ENCODE measurements around the gene FLNB.

FLNB gene

DNA sequence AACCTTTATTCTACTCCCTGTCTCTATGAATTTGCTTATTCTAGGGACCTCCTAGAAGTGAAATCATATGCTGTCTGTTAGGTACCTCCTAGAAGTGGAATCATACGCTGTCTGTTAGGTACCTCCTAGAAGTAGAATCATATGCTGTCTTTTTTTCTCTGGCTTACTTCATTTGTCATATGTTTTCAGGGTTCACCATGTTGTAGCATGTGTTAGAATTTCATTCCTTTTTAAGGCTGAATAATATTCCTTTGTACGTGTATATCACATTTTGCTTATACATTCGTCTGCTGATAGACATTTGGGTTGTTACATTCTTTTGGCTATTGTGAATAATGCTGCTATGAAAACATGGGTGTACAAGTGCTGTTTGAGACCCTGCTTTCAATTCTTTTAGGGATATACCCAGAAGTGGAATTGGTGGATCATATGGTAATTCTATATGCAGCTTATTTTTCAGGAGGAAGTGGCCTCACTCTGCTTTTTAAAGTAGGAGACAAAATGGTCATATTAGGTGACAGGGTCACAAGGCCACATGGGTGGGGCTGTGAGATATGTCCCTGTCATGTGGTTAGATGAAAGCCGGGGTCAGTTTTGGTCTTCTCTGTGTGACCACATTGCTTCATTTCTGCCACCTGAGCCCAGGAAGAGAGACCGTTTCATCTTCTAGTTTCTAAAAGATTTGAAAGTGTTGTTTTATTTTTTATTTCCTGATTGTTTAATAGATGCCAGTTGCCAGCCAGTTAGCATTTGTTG, 76.7 kb downstream of the FLNB start:
- peak; percentile 20 to 43 for DNase-seq

GRCh38 chr3:58085616-58086015, 77.4 kb downstream of the FLNB start:
- DNase-seq: no peak

DNA sequence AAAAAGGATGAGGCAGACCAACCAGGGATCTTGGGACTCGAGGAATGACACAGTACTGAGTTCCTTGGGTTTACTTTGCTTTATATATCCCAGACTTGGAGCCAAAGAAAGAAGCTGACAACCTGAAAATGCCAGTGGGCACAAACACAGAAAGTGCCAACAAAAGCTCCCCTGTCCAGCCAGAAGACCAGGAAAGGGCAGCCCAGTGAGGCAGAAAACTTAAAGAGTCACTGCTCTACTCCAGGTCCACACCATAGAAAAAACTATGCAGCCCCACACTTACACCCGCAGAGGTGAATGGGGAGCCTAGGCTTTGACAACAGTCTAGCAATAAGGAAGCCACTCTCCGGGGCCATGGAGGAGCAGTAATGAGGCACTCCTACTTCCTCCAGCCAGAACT, 80.3 kb downstream of the FLNB start:
- DNase-seq: no peak

DNA sequence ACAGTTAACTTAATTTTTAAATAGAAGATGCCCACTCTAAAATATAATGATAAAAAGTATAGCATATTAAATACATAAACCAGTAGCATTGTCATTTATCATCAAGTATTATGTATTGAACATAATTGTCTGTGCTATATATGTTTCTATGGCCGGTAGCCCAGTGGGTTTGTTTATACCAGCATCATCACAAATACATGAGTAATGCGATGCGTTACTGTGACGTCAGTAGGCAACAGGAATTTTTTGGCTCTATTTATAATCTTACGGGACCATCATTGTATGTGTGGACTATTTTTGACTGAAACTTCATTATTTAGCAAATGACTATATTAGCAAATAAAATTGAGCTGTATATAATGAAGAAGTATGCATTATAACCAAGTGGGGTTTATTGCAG, 82.1 kb downstream of the FLNB start:
- no peak for DNase-seq

DNA sequence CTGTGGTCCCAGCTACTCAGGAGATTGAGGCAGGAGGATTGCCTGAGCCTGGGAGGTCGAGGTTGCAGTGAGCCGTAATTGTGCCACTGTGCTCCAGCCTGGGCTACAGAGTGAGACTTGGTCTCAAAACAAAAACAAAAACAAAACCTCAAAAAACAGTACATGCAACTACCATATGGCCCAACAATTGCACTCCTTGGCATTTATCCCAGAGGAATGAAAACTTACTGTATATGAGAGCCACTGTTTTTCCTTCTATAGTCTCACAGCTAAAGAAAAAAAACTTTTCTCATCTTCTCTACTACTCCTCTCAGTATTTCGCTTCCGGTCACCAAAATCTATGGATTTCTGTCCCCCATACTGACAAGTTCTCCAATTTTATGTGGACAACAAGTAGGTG, 84.3 kb downstream of the FLNB start:
- no peak for DNase-seq

- peak; percentile 45 to 75 for DNase-seq
These were observed 85.5 kb downstream of the FLNB start for GRCh38 chr3:58093574-58094195.

- DNase-seq: no peak
These were observed 86.4 kb downstream of the FLNB start for GRCh38 chr3:58094657-58095056.

- DNase-seq: no peak
These were observed 87.4 kb downstream of the FLNB start for GRCh38 chr3:58095603-58096138.

DNA sequence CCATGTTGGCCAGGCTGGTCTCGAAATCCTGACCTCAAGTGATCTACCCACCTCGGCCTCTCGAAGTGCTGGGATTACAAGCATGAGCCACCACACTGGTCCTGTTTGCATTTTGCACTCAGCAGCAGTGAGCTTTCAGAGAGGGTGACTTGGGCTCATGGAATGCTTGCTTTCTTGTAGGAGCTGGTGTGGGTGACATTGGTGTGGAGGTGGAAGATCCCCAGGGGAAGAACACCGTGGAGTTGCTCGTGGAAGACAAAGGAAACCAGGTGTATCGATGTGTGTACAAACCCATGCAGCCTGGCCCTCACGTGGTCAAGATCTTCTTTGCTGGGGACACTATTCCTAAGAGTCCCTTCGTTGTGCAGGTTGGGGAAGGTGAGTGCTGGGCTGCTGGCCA, 90.3 kb downstream of the FLNB start:
- DNase-seq: no peak

GRCh38 chr3:58099865-58100264, 91.6 kb downstream of the FLNB start:
- no peak for DNase-seq

DNA sequence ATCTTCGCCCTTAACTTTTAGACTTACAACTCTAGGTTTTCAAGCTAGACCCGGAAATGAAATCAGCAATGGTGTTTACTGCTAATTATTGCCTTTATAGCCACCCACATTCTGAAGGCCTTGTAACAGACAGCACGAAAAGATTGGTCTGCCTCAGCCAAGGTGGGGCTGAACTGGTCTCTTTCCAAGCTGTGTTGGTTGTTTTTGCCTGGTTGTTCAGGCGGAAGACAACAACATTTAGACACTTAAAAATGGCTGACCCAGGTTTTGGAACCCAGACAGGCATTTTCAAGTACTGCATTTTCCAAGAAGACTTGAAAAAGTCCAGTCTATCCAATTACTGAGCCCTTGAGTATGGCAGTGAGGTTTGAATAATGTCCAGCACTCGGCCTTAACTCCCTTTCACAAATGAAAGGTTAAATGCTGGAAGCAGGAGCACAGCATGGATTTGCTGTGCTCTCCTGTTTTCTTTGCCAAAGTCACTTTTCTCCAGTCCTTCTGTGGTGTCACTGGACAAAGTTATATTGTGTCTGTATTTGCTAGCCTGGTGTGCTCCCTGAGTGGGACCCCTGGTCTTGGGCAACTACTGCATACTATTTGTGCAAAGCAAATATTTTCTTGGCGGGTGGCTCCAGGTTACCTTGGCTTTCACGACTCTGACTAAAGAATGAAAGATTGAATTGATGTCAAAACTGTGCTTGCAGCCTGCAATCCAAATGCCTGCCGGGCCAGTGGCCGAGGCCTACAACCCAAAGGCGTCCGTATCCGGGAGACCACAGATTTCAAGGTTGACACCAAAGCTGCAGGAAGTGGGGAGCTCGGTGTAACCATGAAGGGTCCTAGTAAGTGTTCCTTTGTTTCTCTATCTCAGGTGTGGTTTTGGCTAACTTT, 93.5 kb downstream of the FLNB start:
- no peak for DNase-seq

GRCh38 chr3:58102390-58102750, 94.1 kb downstream of the FLNB start:
- DNase-seq: no peak

DNA sequence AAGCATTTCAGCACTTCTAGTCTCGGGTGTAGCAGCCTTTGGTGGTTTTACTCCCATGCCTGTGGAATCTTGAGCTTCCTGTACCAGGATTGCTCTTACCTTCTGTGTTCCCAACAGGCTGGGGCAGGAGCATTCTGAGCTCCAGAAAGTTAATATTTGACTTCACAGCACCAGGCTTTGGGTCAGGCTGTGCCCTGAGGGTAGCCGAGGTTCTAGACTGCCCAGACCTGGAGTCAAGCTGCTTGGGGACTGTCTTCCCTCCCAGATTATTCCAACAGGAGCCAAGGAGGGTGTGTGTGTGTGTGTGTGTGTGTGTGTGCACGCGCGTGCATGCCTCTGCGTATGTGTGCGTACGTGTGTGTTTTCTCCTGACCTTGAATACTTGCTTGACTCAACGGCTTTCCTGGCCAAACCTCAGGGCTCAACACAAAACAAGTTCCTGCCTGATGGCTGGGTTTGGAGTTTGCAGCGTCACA, 94.8 kb downstream of the FLNB start:
- no peak for DNase-seq

DNA sequence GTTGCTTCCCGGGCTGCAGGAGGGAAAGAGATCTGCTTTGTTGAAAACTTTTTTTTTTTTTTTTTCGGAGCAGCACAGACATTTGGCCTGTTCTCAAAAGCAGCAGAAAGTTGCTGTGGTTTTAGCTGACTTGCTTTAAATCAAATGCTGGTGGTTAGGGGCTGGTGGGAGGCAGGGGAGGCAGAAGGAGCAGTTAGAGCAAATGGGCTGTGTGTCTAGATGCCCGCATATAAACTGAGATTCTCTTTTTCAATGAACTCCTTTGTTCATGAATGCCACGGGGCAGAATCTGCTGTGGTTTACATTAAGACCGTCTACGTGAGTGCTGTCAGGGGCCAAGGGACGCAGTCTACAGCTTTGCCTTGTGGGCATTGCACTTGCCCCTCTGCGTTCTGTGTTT, 95.9 kb downstream of the FLNB start:
- no peak for DNase-seq

DNA sequence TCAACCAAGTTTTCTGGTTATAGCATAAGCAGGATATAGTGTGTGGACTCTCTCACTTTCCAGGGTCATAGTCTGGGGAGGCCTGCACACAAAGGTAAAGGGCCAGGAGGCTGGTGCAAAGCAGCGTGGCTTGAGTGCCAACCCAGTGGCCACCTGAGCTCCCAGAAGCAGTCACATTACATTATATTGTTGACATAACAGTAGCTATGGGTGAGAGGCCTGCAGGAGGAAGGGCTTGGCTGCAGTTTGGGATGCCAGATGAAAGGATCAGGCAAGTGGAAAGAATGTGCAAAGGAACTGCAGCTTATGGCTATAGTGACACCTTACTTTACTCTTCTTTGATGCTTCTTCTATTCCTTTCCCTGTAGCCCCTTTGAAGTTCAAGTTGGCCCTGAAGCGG, 96.5 kb downstream of the FLNB start:
- DNase-seq: no peak

- no peak for DNase-seq
These were observed 97.0 kb downstream of the FLNB start for GRCh38 chr3:58105196-58105595.

DNA sequence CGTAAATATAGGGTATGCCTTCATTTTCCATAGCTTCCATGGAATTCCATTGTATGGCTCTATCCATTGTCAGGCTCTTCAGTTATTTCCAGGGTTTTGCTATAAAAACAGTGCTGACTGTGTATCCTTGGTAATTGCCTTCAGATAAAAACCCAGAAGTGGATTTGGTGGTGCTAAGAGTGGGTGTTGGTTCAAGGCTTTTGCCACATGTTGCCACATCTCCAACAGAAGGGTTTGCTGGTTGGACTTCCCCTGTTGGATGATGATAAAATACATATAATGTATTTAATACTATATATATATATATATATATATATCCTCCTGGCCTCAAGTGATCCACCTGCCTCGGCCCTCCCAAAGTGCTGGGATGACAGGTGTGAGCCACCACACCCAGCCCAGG, 97.8 kb downstream of the FLNB start:
- peak; percentile 9 to 67 for DNase-seq

DNA sequence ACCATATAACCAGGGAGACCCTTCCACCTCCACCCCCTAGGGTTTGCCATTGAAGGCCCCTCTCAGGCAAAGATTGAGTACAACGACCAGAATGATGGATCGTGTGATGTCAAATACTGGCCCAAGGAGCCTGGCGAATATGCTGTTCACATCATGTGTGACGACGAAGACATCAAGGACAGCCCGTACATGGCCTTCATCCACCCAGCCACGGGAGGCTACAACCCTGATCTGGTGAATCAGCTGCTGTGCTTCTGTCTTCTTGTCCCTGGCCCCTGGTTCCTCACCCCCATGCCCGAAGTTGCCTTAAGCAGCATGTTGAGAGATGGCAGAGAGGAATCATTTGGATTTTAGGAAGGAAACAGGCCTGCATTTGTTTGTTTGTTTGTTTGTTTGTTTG, 98.4 kb downstream of the FLNB start:
- DNase-seq: no peak

- DNase-seq: no peak
These were observed 99.4 kb downstream of the FLNB start for GRCh38 chr3:58107597-58107996.

- DNase-seq: no peak
These were observed 101.5 kb downstream of the FLNB start for GRCh38 chr3:58109752-58110151.

DNA sequence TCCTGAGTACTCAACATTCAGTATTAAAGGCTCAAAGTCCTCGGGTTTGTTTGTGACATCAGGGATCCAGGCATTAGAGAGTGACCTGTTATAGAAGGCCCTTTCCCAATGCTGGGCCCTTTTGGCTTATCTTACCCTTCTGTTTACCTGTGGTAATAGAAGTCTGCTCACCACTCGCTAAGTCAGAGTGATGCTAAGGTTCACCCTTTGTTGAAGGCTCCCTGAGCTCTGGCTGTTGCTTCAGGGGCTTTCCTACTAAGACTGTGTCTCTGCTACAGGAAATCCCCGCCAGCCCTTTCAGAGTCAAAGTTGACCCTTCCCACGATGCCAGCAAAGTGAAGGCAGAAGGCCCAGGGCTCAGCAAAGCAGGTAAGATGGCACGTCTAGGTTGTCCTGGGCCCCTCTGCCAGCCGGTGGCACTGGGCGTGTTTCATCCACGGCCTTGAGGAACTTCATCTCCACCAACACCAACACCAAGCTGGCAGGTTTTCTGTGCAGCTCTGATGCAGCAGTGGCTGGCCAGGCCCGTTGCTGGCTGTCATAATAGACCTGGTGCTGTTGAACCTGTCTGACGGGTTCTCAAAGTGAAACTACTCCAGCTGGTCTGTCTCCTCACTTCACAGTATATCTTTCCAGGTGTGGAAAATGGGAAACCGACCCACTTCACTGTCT, 103.4 kb downstream of the FLNB start:
- no peak for DNase-seq

GRCh38 chr3:58112185-58112535, 103.9 kb downstream of the FLNB start:
- no peak for DNase-seq

DNA sequence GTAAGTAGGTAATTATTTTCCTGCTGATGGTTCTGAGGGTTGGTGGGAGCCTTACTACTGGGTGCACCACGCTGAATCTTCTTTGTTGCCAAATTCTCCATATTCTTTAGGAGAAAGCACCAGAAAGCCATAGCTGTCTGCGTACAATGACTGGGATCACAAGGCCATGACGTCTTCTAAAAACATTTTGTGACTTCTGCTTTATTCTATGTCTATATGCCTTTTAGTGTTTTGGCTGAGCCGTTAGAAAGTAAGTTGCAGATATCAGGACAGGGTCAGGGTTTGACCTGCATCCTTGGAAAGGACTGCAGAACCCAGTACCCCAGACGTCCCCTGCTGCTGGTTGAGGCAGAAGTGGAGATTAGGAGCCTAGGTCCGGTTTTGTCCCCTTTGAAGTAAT, 107.0 kb downstream of the FLNB start:
- DNase-seq: no peak
